SK-N-SH (cell line): ENCODE results near the gene SYNE1. TPM values are rescaled to one million over a fixed set of nuclear protein-coding genes. Genes with fewer than 3 reads are reported as not detected.
A peak's percentile ranks its signal among the peaks of the same experiment; 100 is the strongest.

ENCODE experiments used
- CTCF ChIP-seq: fragments of 200-600 bp; sonication (generic); IDR thresholded peaks from 2 replicates; pipeline ENCODE4 v1.6.1; 2017; ENCODE audit warnings: antibody characterized with exemption, mild to moderate bottlenecking, moderate library complexity
- EP300 ChIP-seq, 2 experiments: IDR thresholded peaks; 2 replicates each; pipeline versions ENCODE4 v1.4.0 to v1.6.1; 2012; ENCODE audit warnings: borderline replicate concordance in 1 of 2, low read depth in 1 of 2, low read length in 1 of 2
- EZH2phosphoT487 ChIP-seq: fragments of 200-600 bp; sonication (generic); IDR thresholded peaks from 2 replicates; pipeline ENCODE4 v1.6.1; 2017; ENCODE audit warnings: low read depth, mixed run types, mild to moderate bottlenecking, antibody characterized with exemption, moderate library complexity, borderline replicate concordance
- FOXM1 ChIP-seq: IDR thresholded peaks from 2 replicates; pipeline ENCODE4 v1.4.0; 2012; ENCODE audit warnings: low read depth, mild to moderate bottlenecking
- GABPA ChIP-seq: IDR thresholded peaks from 2 replicates; pipeline ENCODE4 v1.4.0; 2012; ENCODE audit warnings: low read depth, mild to moderate bottlenecking
- IRF3 ChIP-seq: fragments of 150-350 bp; IDR thresholded peaks from 2 replicates; pipeline ENCODE4 v1.6.1; 2016; ENCODE audit warnings: mild to moderate bottlenecking, low read depth, low read length
- JUND ChIP-seq: IDR thresholded peaks from 2 replicates; pipeline ENCODE4 v1.4.0; 2012
- PBX3 ChIP-seq: IDR thresholded peaks from 2 replicates; pipeline ENCODE4; 2012
- RCOR1 ChIP-seq: fragments of 150-350 bp; IDR thresholded peaks from 2 replicates; pipeline ENCODE4 v1.6.1; 2017; ENCODE audit warnings: antibody characterized with exemption, low read length
- REST ChIP-seq: IDR thresholded peaks from 2 replicates; pipeline ENCODE4 v1.6.1; 2012; ENCODE audit warnings: mild to moderate bottlenecking, low read depth, low read length, moderate library complexity
- SIN3A ChIP-seq: IDR thresholded peaks from 2 replicates; pipeline ENCODE4 v1.6.1; 2012; ENCODE audit warnings: low read depth, mild to moderate bottlenecking, low read length, moderate library complexity, borderline replicate concordance
- TCF12 ChIP-seq: IDR thresholded peaks from 2 replicates; pipeline ENCODE4 v1.4.0; 2012
- YY1 ChIP-seq: IDR thresholded peaks from 2 replicates; pipeline ENCODE4 v1.4.0; 2012; ENCODE audit warnings: low read depth, mild to moderate bottlenecking
- ZBTB33 ChIP-seq: IDR thresholded peaks from 2 replicates; pipeline ENCODE4 v1.4.0; 2012; ENCODE audit warnings: low read depth, borderline replicate concordance
- polyA plus RNA-seq, 3 experiments: library from polyadenylated mRNA; depleted of rRNA; stranded (reverse); fragments of >200 nt; gene quantifications; 2 replicates each; pipeline ENCODE4 v1.2.3, GENCODE V29; 2012

SYNE1 gene
- polyA plus RNA-seq, 1 of the 3 experiments (the other 2 are of a cell fraction), result 31.1 TPM

GRCh38 chr6:152146385-152146784, 490.8 kb downstream of the SYNE1 start (continued):
- TF ChIP-seq ZBTB33 (no peak), YY1 (no peak), REST (peak; percentile 93), SIN3A (no peak), CTCF (no peak), IRF3 (no peak), EP300 (IDR thresholded peaks at IDR 0.05; ENCODE audit: borderline replicate concordance in 1 of 2, low read depth in 1 of 2, low read length in 1 of 2) (peak; percentile 26 to 58; a peak in 2 of 4 replicates), JUND (peak; percentile 79), GABPA (no peak), FOXM1 (no peak), TCF12 (peak; percentile 94), RCOR1 (no peak), EZH2phosphoT487 (no peak), PBX3 (peak; percentile 86)
- TF ChIP-seq, all 33 proteins: peak for 11
